ENCODE data around the gene HEY2. TPM values are rescaled to one million over a fixed set of nuclear protein-coding genes. Genes with fewer than 3 reads are reported as not detected.
A peak's percentile ranks its signal among the peaks of the same experiment; 100 is the strongest.

HEY2 gene
- total and polyA plus RNA-seq, 10 of the 15 experiments (the other 5 are each of a cell fraction or from before 2014, with no cell fraction given), result 0.01 to 0.32 (median 0.08) TPM; not detected in 4

GRCh38 chr6:125793863-125794262 lies 44.4 kb downstream of the HEY2 start:
- peak overlapping the region; percentile 81 for H3K4me2 ChIP-seq (ENCODE audit: control insufficient read depth, insufficient read depth)
- FAIRE-seq (peak; percentile 7), ATAC-seq (peak; percentile 6), DNase-seq (ENCODE audit: low read depth, low spot score) (no peak)
- RAD21 ChIA-PET (ENCODE audit: unreplicated experiment), result interaction anchor here (0.7 to 11.2 kb wide), 15 partner anchors 8 to 493 kb away, joined by 3 to 185 read pairs (median 3); partner anchors contain the start of genes HDDC2 and HINT3
- in situ Hi-C loops (cut with MboI) (loop anchor here (25.0 kb wide), 1 partner anchor 1493 kb away; no protein-coding TSS in a partner anchor), intact Hi-C loops (cut with micrococcal nuclease; ENCODE audit: unreplicated experiment) (loop anchor here (5.0 kb wide), 2 partner anchors 38 to 63 kb away; no protein-coding TSS in a partner anchor)
- BruUV-seq (replicated peaks), result no TSS peak
- no peak overlapping the region for H2AFZ ChIP-seq (ENCODE audit: control insufficient read depth, low read depth, low read length)
- CTCF ChIA-PET, result interaction anchor here (0.9 to 23.8 kb wide), 17 partner anchors 8 to 193 kb away, joined by 3 to 505 read pairs (median 5); partner anchors contain the start of genes HINT3 and TRMT11
- H3K27me3 ChIP-seq (replicated peaks in 1 of 2; ENCODE audit: control insufficient read depth in 2 of 2, insufficient read depth in 2 of 2, low read length in 1 of 2), result no peaks in the 10 kb centered on the region
- no peaks in the 10 kb centered on the region for H3K9me3 ChIP-seq (replicated peaks; ENCODE audit: control insufficient read depth, insufficient read depth, low read length)
- SMC1A ChIA-PET (ENCODE audit: uncharacterized antibody, unreplicated experiment), result interaction anchor here (0.9 to 12.8 kb wide), 15 partner anchors 8 to 180 kb away, joined by 3 to 325 read pairs (median 4); partner anchors contain the start of gene HINT3
- no peaks in the 10 kb centered on the region for H3K36me3 ChIP-seq (ENCODE audit: control insufficient read depth in 2 of 2, insufficient read depth in 2 of 2, low read length in 1 of 2)
- H3K9ac ChIP-seq (ENCODE audit: control insufficient read depth, insufficient read depth, low read length), result 0 out of 2 replicates have a peak overlapping the region, but pooled peaks have one; percentile 35
- H3K4me1 ChIP-seq (ENCODE audit: control insufficient read depth, insufficient read depth, low read length), result peaks cover 40% of the 10 kb centered on the region
- WGBS (ENCODE audit: insufficient coverage, insufficient replicate concordance, low lambda C conversion rate, missing lambda C conversion rate), result 40% methylated on average over 3 of the region's 3 CpGs
- POLR2A ChIA-PET, result interaction anchor here (0.9 to 7.4 kb wide), 11 partner anchors 12 to 165 kb away, joined by 3 to 55 read pairs (median 4); partner anchors contain the start of gene HINT3
- peak overlapping the region; percentile 58 for H3K27ac ChIP-seq (ENCODE audit: control insufficient read depth, insufficient read depth)
- no peaks in the 10 kb centered on the region for H4K20me1 ChIP-seq (ENCODE audit: control insufficient read depth, insufficient read depth)
- peaks cover 78% of the 10 kb centered on the region for H3K79me2 ChIP-seq (ENCODE audit: control insufficient read depth, insufficient read depth, low read length)
- peak overlapping the region; percentile 91 for H3K4me3 ChIP-seq
- TF ChIP-seq JUND (IDR thresholded peaks at IDR 0.05; ENCODE audit: low read depth, low read length), result no peak
- TF ChIP-seq GABPA (IDR thresholded peaks at IDR 0.05; ENCODE audit: low read depth), result no peak
- TF ChIP-seq NBN (IDR thresholded peaks at IDR 0.05), result 0 out of 2 replicates have a peak, but pooled peaks have one; percentile 28
- TF ChIP-seq CHD1 (IDR thresholded peaks at IDR 0.05; ENCODE audit: low read depth, low read length), result no peak
- no peak for TF ChIP-seq HDAC2 (IDR thresholded peaks at IDR 0.05)
- no peak for TF ChIP-seq YBX1 (IDR thresholded peaks at IDR 0.05)
- TF ChIP-seq MTA3 (IDR thresholded peaks at IDR 0.05; ENCODE audit: borderline replicate concordance, low read length), result no peak
- TF ChIP-seq CREM (IDR thresholded peaks at IDR 0.05; ENCODE audit: low read depth), result no peak
- TF ChIP-seq SIX5 (IDR thresholded peaks at IDR 0.05; ENCODE audit: low read depth, low read length, severe bottlenecking), result no peak
- peak; percentile 16 for TF ChIP-seq BCL3 (IDR thresholded peaks at IDR 0.05; ENCODE audit: borderline replicate concordance, insufficient read depth, low read depth, low read length, poor library complexity, severe bottlenecking)
- no peak for TF ChIP-seq MYC (IDR thresholded peaks at IDR 0.05; ENCODE audit: insufficient read depth, insufficient read length, insufficient replicate concordance, low read length, severe bottlenecking)
- no peak for TF ChIP-seq ZNF687 (IDR thresholded peaks at IDR 0.05)
- no peak for TF ChIP-seq ZBED1 (IDR thresholded peaks at IDR 0.05; ENCODE audit: borderline replicate concordance)
- TF ChIP-seq ZNF207 (IDR thresholded peaks at IDR 0.05; ENCODE audit: borderline replicate concordance), result no peak
- TF ChIP-seq PBX3 (IDR thresholded peaks at IDR 0.05; ENCODE audit: insufficient replicate concordance, low read depth, low read length), result no peak
- no peak for TF ChIP-seq SREBF2 (IDR thresholded peaks at IDR 0.05; ENCODE audit: low read length)
- TF ChIP-seq GATAD2B (conservative IDR thresholded peaks at IDR 0.05; ENCODE audit: low read depth), result 0 out of 2 replicates have a peak, but pooled peaks have one; percentile 19
- TF ChIP-seq SMC3 (IDR thresholded peaks at IDR 0.05; ENCODE audit: borderline replicate concordance, low read length), result no peak
